Measurements from ENCODE around the gene CSTPP1. TPM values are rescaled to one million over a fixed set of nuclear protein-coding genes. Genes with fewer than 3 reads are reported as not detected.

The CSTPP1 gene
- total RNA-seq, 1 donor from 2014 or later, result 66.1 TPM

GRCh38 chr11:46912526-46913150 lies 23.9 kb upstream of the CSTPP1 start:
- H3K27ac Mint-ChIP-seq, result peak overlapping the region; percentile 88
- peaks cover 16% of the 10 kb centered on the region for H3K4me1 Mint-ChIP-seq (ENCODE audit: low read depth)
- peaks cover 45% of the 10 kb centered on the region for H3K27me3 Mint-ChIP-seq
- DNase-seq (ENCODE audit: low spot score, unreplicated experiment), result no peak
- no peak for TF ChIP-seq CTCF (IDR thresholded peaks at IDR 0.05; ENCODE audit: unreplicated experiment)
- peak overlapping the region; percentile 69 for H3K4me3 Mint-ChIP-seq (ENCODE audit: low read depth)
- no peaks in the 10 kb centered on the region for H3K9me3 Mint-ChIP-seq (ENCODE audit: low read depth)
- H3K36me3 Mint-ChIP-seq (ENCODE audit: insufficient read depth), result no peaks in the 10 kb centered on the region

- no peaks in the 10 kb centered on the region for H3K9me3 Mint-ChIP-seq (ENCODE audit: low read depth)
- peaks cover 16% of the 10 kb centered on the region for H3K4me1 Mint-ChIP-seq (ENCODE audit: low read depth)
- peaks cover 47% of the 10 kb centered on the region for H3K27me3 Mint-ChIP-seq
- H3K27ac Mint-ChIP-seq, result no peak overlapping the region
- no peak overlapping the region for H3K4me3 Mint-ChIP-seq (ENCODE audit: low read depth)
- TF ChIP-seq CTCF (IDR thresholded peaks at IDR 0.05; ENCODE audit: unreplicated experiment), result no peak
- no peaks in the 10 kb centered on the region for H3K36me3 Mint-ChIP-seq (ENCODE audit: insufficient read depth)
- DNase-seq (ENCODE audit: low spot score, unreplicated experiment), result no peak
Measured at GRCh38 chr11:46913484-46913883, 23.1 kb upstream of the CSTPP1 start.

GRCh38 chr11:46914363-46914762 lies 22.2 kb upstream of the CSTPP1 start:
- peaks cover 54% of the 10 kb centered on the region for H3K27me3 Mint-ChIP-seq
- peaks cover 16% of the 10 kb centered on the region for H3K4me1 Mint-ChIP-seq (ENCODE audit: low read depth)
- no peaks in the 10 kb centered on the region for H3K9me3 Mint-ChIP-seq (ENCODE audit: low read depth)
- no peaks in the 10 kb centered on the region for H3K36me3 Mint-ChIP-seq (ENCODE audit: insufficient read depth)
- no peak for TF ChIP-seq CTCF (IDR thresholded peaks at IDR 0.05; ENCODE audit: unreplicated experiment)
- H3K4me3 Mint-ChIP-seq (ENCODE audit: low read depth), result no peak overlapping the region
- H3K27ac Mint-ChIP-seq, result no peak overlapping the region
- DNase-seq (ENCODE audit: low spot score, unreplicated experiment), result no peak

GRCh38 chr11:46914910-46915309 lies 21.7 kb upstream of the CSTPP1 start:
- no peaks in the 10 kb centered on the region for H3K9me3 Mint-ChIP-seq (ENCODE audit: low read depth)
- no peak overlapping the region for H3K27ac Mint-ChIP-seq
- H3K4me3 Mint-ChIP-seq (ENCODE audit: low read depth), result no peak overlapping the region
- no peaks in the 10 kb centered on the region for H3K36me3 Mint-ChIP-seq (ENCODE audit: insufficient read depth)
- DNase-seq (ENCODE audit: low spot score, unreplicated experiment), result no peak
- no peak for TF ChIP-seq CTCF (IDR thresholded peaks at IDR 0.05; ENCODE audit: unreplicated experiment)
- peaks cover 59% of the 10 kb centered on the region for H3K27me3 Mint-ChIP-seq
- H3K4me1 Mint-ChIP-seq (ENCODE audit: low read depth), result peaks cover 16% of the 10 kb centered on the region

- DNase-seq (ENCODE audit: low spot score, unreplicated experiment), result peak; percentile 32
- H3K36me3 Mint-ChIP-seq (ENCODE audit: insufficient read depth), result no peaks in the 10 kb centered on the region
- H3K4me1 Mint-ChIP-seq (ENCODE audit: low read depth), result peaks cover 16% of the 10 kb centered on the region
- peak; percentile 25 for TF ChIP-seq CTCF (IDR thresholded peaks at IDR 0.05; ENCODE audit: unreplicated experiment)
- peaks cover 63% of the 10 kb centered on the region for H3K27me3 Mint-ChIP-seq
- H3K9me3 Mint-ChIP-seq (ENCODE audit: low read depth), result no peaks in the 10 kb centered on the region
- peak overlapping the region; percentile 80 for H3K27ac Mint-ChIP-seq
- H3K4me3 Mint-ChIP-seq (ENCODE audit: low read depth), result peak overlapping the region; percentile 76
Measured at GRCh38 chr11:46916286-46917108, 20.1 kb upstream of the CSTPP1 start.

All from progenitor cell of endocrine pancreas (in vitro differentiated cells).